ENCODE data around the gene SFSWAP. TPM values are rescaled to one million over a fixed set of nuclear protein-coding genes. Genes with fewer than 3 reads are reported as not detected.

The SFSWAP gene
- total RNA-seq, 1 experiment from 2014 or later, result 76.3 TPM

- H3K27ac Mint-ChIP-seq, result no peak overlapping the region; the same call in 1 of the 2 replicates
- H3K27me3 Mint-ChIP-seq (ENCODE audit: low read depth), result no peaks in the 10 kb centered on the region
- peaks cover 8% of the 10 kb centered on the region for H3K4me1 Mint-ChIP-seq
- peaks cover 18% of the 10 kb centered on the region for H3K9me3 Mint-ChIP-seq
- ATAC-seq (no peak), DNase-seq (ENCODE audit: low spot score) (no peak)
- no peak overlapping the region for H3K4me3 Mint-ChIP-seq
- POLR2A ChIA-PET, result interaction anchor here (0.8 kb wide), 1 partner anchor 86 kb away, joined by 8 read pairs; no protein-coding TSS in a partner anchor
- CTCF ChIA-PET, result interaction anchor here (0.6 to 1.4 kb wide), 3 partner anchors 14 to 1124 kb away, joined by 3 to 4 read pairs (median 4); no protein-coding TSS in a partner anchor
- peaks cover 15% of the 10 kb centered on the region for H3K36me3 Mint-ChIP-seq
- TF ChIP-seq ELF4 (CRISPR knock-in tag; IDR thresholded peaks at IDR 0.05; ENCODE audit: low read depth), result no peak
- no peak for TF ChIP-seq FOXJ3 (CRISPR knock-in tag; IDR thresholded peaks at IDR 0.05; ENCODE audit: borderline replicate concordance)
- TF ChIP-seq MXD4 (CRISPR knock-in tag; IDR thresholded peaks at IDR 0.05; ENCODE audit: borderline replicate concordance), result no peak
- no peak for TF ChIP-seq HMGXB4 (CRISPR knock-in tag; IDR thresholded peaks at IDR 0.05)
- TF ChIP-seq JUN (CRISPR knock-in tag; IDR thresholded peaks at IDR 0.05), result no peak
- no peak for TF ChIP-seq ZNF263 (CRISPR knock-in tag; IDR thresholded peaks at IDR 0.05; ENCODE audit: low read depth)
- no peak for TF ChIP-seq PRDM15 (CRISPR knock-in tag; IDR thresholded peaks at IDR 0.05)
- TF ChIP-seq ZNF671 (CRISPR knock-in tag; IDR thresholded peaks at IDR 0.05), result no peak
- no peak for TF ChIP-seq ZBTB43 (CRISPR knock-in tag; IDR thresholded peaks at IDR 0.05)
- TF ChIP-seq GABPB1 (CRISPR knock-in tag; IDR thresholded peaks at IDR 0.05), result no peak
- TF ChIP-seq ZNF512 (CRISPR knock-in tag; IDR thresholded peaks at IDR 0.05; ENCODE audit: borderline replicate concordance), result no peak
- TF ChIP-seq GTF2I (CRISPR knock-in tag; conservative IDR thresholded peaks at IDR 0.05), result no peak
- no peak for TF ChIP-seq ZNF138 (CRISPR knock-in tag; conservative IDR thresholded peaks at IDR 0.05)
- no peak for TF ChIP-seq E2F4 (CRISPR knock-in tag; IDR thresholded peaks at IDR 0.05; ENCODE audit: borderline replicate concordance, low read depth)
- TF ChIP-seq TCF7 (CRISPR knock-in tag; IDR thresholded peaks at IDR 0.05; ENCODE audit: low read depth), result no peak
- TF ChIP-seq RORB (CRISPR knock-in tag; IDR thresholded peaks at IDR 0.05), result no peak
- TF ChIP-seq ATF6 (CRISPR knock-in tag; IDR thresholded peaks at IDR 0.05), result no peak
- no peak for TF ChIP-seq ZNF416 (CRISPR knock-in tag; IDR thresholded peaks at IDR 0.05)
- TF ChIP-seq EMX1 (CRISPR knock-in tag; IDR thresholded peaks at IDR 0.05), result no peak
Observed at GRCh38 chr12:131810726-131811125, 99.8 kb downstream of the SFSWAP start.
